IPS DF 6.9 (cell line): ENCODE measurements around the gene SPTBN1.

Experiments used
- DNase-seq: peaks from one replicate; pipeline ENCODE4 v3.0.0-alpha.2; 2013; ENCODE audit warnings: low read depth, low spot score
- H3K27ac ChIP-seq: one replicate; pipeline ENCODE4 v1.5.1; 2013; ENCODE audit warnings: low read length, control low read depth
- H3K27me3 ChIP-seq: 2 replicates; pipeline ENCODE4 v1.6.1; 2013; ENCODE audit warnings: mild to moderate bottlenecking, low read length; ENCODE audit not compliant: control insufficient read depth, insufficient read depth
- H3K36me3 ChIP-seq: 2 replicates; pipeline ENCODE4 v1.6.1; 2013; ENCODE audit warnings: low read length; ENCODE audit not compliant: control insufficient read depth, insufficient read depth
- H3K4me1 ChIP-seq: 2 replicates; pipeline ENCODE4 v1.6.1; 2013; ENCODE audit warnings: low read length; ENCODE audit not compliant: control insufficient read depth, insufficient read depth
- H3K4me3 ChIP-seq: 2 replicates; pipeline ENCODE4 v1.5.1; 2013; ENCODE audit warnings: mild to moderate bottlenecking, low read length
- H3K9me3 ChIP-seq: 2 replicates; pipeline ENCODE4 v1.6.1; 2013; ENCODE audit warnings: low read length, inconsistent platforms; ENCODE audit not compliant: control insufficient read depth, insufficient read depth
- WGBS: extraction: QIAGEN DNeasy Blood & Tissue Kit; methylation state at CpG from one replicate; pipeline ENCODE4 v1.1.7; 2013; ENCODE audit warnings: mixed read lengths, missing lambda C conversion rate; ENCODE audit not compliant: insufficient read length, insufficient coverage; 5-methylcytosine and 5-hydroxymethylcytosine counted together

Gene SPTBN1

DNA sequence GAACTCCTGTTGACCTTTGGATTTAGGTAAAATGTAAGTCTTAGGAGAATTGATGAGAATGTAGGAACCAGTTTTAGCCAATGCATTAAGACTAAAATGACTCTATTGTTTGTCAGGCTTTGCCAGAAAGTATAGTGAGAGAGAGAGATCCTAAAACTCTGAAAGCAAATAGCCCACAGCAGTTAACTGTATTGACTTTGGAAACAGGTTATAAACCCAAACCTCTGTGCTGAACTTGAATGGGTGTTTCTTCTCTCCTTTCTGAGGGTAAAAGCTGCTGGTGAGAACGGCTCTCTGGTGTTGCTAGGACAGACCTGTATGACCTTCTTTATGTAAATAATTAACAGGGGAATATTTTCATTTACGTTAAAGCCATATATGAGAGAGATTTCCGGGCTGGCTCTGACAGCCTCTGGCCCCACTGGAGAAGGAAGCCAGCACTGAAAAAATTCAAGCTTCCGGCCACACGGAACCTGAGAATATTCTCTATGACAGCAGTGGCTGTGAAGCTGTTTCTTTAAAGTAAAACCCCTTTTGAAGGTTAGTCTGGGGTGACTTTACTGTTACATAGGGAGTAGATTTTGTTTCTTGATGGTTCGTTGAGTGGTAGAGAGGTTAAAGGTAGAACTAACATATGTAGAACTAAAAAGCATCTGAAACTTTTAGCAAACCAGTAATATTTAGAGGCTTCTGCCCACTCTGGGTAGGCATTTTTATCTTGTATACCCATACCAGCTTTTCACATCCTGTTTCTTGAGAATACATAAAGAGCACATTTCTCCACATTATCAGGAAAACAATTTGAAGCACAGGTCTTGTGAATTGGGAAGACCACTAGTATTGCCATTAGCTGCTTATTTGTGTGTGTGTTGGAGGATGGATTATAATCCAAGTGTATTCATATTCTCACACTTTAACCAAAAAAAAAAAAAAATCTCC is 123.8 kb downstream of the SPTBN1 start:
- H3K27me3 ChIP-seq: no peaks in the 10 kb centered on the region
- no peaks in the 10 kb centered on the region for H3K9me3 ChIP-seq
- WGBS: 100% methylated on average over 1 of the region's 6 CpGs
- peaks cover 9% of the 10 kb centered on the region for H3K4me1 ChIP-seq
- H3K36me3 ChIP-seq: no peaks in the 10 kb centered on the region
- no peak for DNase-seq
- H3K27ac ChIP-seq: no peak overlapping the region
- no peak overlapping the region for H3K4me3 ChIP-seq

DNA sequence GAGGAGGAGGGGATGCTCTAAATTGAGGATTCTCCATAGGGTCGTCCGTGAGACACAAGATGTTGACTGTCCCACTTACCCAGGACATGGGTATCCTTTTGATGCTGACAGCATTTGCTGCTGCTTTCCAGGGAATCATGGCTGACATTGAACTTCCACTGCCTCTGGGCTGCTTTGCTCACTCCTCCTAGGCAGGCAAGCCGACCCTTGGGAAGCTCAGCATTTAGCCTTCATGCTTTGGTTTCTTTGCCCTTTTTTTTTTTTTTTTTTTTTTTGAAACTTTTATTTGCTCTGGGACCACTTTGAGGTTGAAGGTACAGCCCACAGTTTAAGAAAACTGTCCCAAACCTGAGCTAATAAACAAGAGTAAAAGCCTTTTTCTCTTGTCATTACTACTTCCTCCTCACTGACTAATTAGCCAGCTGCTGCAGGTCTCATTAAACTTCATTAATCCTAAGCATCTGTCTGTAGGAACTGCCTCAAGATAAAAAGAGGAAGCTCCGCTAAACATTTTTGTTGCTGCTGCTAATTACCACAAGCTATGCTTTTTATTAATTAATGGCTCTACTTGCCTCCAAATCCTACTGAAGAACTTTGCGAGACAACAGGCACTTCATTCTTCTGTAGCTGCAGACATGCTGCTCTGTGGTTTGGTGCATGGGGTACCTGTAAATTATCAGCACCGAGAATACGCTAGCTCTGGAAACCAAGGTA is 125.4 kb downstream of the SPTBN1 start:
- Histone ChIP-seq H3K4me1 (peaks cover 6% of the 10 kb centered on the region), H3K36me3 (no peaks in the 10 kb centered on the region), H3K4me3 (no peak overlapping the region), H3K27me3 (no peaks in the 10 kb centered on the region), H3K9me3 (no peaks in the 10 kb centered on the region), H3K27ac (no peak overlapping the region)
- WGBS: no CpG with 5 or more reads among the region's 7 CpGs
- no peak for DNase-seq

DNA sequence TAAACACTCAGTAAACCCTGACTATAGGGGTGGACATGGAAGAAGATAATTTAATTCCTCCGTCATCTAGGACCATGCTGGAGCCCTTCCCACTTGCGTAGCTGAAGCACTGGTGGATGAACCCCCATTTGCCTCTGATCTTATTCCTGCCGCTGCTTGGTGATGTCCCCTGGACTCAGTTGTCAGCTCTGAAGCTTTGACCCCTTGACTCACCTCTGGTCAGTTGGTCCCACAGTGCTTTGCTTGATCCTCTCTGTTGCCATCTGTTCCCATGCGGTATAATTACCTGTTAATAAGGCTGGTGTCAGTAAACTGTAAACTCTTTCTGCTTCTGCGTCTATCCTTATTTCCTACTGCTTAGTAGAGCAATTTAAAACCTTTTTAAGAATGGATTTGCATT is 126.9 kb downstream of the SPTBN1 start:
- Histone ChIP-seq H3K4me3 (no peak overlapping the region), H3K27me3 (no peaks in the 10 kb centered on the region), H3K36me3 (0 out of 2 replicates have a peak, but pooled peaks cover 2% of the 10 kb centered on the region), H3K4me1 (peaks cover 7% of the 10 kb centered on the region), H3K9me3 (no peaks in the 10 kb centered on the region), H3K27ac (no peak overlapping the region)
- DNase-seq: no peak
- WGBS: no CpG with 5 or more reads among the region's 5 CpGs

DNA sequence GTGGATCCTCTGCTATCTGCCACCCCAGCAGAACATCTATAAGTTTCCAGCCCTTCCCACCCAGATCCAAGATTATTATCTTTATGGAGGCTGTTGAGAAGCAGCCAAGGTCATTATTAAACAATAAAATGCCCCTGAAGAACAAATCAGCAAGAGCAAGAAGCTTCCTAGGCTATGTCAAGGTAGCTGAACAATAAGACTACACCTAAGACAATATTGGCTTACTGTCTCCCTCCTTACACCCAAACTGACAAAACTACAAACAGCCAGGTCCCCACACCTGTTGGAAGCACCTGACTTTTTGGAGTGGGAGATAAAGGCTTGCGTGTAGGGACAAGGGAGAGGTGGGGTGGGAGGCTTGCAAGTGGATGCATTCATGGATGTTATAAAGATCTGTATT is 128.5 kb downstream of the SPTBN1 start:
- 0 out of 2 replicates have a peak, but pooled peaks cover 2% of the 10 kb centered on the region for H3K36me3 ChIP-seq
- H3K4me1 ChIP-seq: peaks cover 12% of the 10 kb centered on the region
- H3K27ac ChIP-seq: no peak overlapping the region

DNA sequence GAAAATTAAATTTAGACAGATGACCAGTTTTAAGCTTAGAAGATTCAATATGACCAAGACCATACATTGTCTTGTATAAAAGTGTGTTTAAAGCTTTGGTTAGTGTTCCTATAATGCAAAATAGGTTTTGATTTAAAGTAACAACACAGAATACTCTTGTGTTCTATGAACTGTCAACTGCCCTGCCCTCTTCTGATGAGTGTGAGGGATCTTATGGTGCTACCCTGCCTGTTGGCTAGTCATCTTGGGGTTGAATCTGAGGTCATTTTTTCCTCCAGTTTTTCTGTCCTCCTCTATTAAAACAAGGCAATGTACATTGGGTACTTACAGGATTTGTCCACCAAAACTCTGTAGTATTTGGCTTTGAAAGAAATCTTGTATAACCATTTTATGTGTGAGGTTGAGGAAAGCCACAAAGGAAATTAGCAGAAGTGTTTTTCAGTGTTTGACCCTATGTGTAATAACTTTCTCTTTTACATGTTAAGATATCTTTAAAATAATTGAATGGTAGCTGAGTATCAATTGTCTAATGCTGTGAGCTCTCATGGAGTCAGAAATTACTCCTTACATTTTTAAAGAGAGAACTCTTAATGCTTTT is 129.1 kb downstream of the SPTBN1 start:
- Histone ChIP-seq H3K4me3 (no peak overlapping the region), H3K36me3 (0 out of 2 replicates have a peak, but pooled peaks cover 2% of the 10 kb centered on the region), H3K4me1 (peaks cover 12% of the 10 kb centered on the region), H3K9me3 (no peaks in the 10 kb centered on the region), H3K27me3 (no peaks in the 10 kb centered on the region), H3K27ac (no peak overlapping the region)
- DNase-seq: no peak

More for the DNA sequence above, 128.5 kb downstream of the SPTBN1 start:
- Histone ChIP-seq H3K4me3 (no peak overlapping the region), H3K27me3 (no peaks in the 10 kb centered on the region), H3K9me3 (no peaks in the 10 kb centered on the region)
- WGBS: no CpG with 5 or more reads among the region's 1 CpG
- DNase-seq: no peak

DNA sequence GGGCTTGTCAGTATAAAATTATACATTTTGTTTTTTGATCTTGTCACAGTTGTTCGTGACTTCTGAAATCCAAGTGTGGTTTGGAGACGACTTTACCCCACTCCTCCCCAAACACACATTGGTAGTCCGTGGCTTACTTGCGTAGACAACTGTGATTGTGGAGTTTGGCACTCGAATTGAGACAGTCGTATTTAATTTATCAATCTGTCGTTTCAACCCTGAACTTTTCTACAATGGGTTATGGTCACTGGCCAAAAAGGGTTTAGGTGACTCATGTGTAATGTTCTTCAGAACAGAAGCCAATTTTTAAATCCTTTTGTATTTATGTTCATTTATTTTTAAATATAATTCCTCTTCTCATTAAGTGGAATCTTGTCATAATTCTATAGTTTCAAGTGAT is 129.9 kb downstream of the SPTBN1 start:
- no CpG with 5 or more reads among the region's 7 CpGs for WGBS
- peaks cover 12% of the 10 kb centered on the region for H3K4me1 ChIP-seq
- no peak overlapping the region for H3K27ac ChIP-seq
- no peak for DNase-seq
- H3K4me3 ChIP-seq: no peak overlapping the region
- H3K9me3 ChIP-seq: no peaks in the 10 kb centered on the region
- 0 out of 2 replicates have a peak, but pooled peaks cover 2% of the 10 kb centered on the region for H3K36me3 ChIP-seq
- no peaks in the 10 kb centered on the region for H3K27me3 ChIP-seq

DNA sequence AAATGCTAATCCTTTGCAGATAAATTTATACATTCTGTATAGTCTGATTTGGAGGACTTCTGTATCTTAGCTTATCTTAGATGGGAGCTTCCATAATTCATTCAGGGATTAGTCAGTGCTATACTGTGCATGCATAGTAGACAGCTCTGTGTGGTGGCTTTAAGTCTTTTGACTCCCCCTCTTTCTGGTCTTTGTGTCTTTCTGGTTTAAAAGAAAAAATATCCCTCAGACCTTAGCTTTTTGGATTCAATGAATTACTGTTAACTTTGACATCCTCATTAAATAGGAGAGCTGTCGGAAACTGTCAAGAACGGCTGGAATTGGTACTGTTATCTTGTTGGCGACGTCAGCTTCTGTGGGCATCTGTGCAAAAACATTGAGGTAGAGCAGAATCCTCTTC is 130.4 kb downstream of the SPTBN1 start:
- no peak for DNase-seq
- H3K9me3 ChIP-seq: no peaks in the 10 kb centered on the region
- H3K4me3 ChIP-seq: no peak overlapping the region
- no peaks in the 10 kb centered on the region for H3K27me3 ChIP-seq
- no CpG with 5 or more reads among the region's 4 CpGs for WGBS
- H3K36me3 ChIP-seq: 0 out of 2 replicates have a peak, but pooled peaks cover 2% of the 10 kb centered on the region
- no peak overlapping the region for H3K27ac ChIP-seq
- H3K4me1 ChIP-seq: peaks cover 12% of the 10 kb centered on the region

DNA sequence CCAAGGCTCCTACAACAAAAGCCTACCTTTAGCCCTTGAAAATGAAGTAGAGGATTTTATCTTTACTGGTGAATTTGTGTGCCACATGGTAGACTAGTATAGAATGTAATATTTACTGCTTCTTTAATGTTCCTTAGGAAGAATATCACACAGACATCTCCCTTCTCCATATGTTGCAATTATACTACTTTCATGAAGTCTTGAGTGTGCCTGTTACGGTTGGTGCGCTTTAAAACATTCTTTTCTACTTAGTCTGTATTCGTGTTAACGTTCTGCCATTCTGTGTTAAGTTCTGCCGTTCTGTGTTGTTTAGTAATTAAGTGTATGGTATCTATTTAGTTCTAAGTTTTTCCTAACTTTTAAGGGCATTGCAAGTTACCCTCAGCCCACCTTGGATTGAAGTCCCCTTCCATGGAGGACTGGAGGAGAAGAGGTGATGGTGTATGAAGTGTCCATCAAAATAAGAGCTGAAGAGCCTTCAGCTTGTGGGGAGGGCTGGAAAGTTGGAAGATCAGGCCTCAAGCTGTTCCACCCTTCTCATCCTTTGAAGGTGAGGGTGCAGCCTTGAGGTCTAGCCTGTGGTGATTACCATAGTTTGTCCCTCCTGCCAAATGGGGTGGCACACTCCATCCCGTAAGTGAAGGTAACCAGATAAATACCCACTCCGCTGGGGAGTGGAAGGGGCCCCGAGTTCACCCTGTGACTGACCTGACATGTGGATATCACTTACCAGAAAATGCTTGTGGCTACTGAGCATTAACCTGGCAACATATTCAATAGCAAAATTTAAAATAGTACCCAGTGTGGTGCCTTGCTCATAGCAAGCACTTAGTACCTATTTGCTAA is 131.3 kb downstream of the SPTBN1 start:
- WGBS: no CpG with 5 or more reads among the region's 8 CpGs
- DNase-seq: no peak
- H3K27me3 ChIP-seq: no peaks in the 10 kb centered on the region
- H3K27ac ChIP-seq: no peak overlapping the region
- H3K4me3 ChIP-seq: no peak overlapping the region
- no peaks in the 10 kb centered on the region for H3K9me3 ChIP-seq
- H3K4me1 ChIP-seq: peaks cover 12% of the 10 kb centered on the region
- H3K36me3 ChIP-seq: 0 out of 2 replicates have a peak, but pooled peaks cover 2% of the 10 kb centered on the region

DNA sequence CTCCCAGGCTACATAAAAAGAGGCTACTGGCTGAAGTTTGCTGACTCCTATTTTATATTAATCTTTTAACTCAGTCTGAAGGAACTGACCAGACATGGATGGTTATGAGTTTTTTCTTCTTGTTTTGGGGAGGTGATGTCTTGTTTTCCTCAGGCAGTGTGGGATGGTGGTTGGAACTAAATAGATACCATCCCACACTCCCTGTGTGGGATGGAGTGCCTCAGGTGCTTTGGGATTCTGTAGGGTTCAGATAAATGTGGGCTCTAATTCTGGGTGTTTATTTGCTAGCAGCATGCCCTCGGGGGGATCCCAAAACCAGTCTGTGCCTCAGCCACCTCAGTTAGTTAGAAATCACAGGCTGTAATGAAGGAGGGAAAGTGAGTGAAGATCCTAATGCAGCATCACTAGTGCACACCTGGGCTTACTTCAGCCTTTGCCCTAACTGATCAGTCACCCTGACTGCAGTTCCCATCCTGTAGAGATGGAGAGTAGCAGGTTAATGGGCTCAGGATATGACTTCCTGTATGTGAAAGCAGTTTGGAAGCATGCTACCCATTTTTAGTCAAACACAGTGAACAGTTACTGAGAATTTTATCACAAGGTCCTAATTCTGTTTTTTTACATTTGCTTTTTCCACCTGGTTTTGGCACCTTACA is 132.2 kb downstream of the SPTBN1 start:
- Histone ChIP-seq H3K27me3 (no peaks in the 10 kb centered on the region), H3K9me3 (no peaks in the 10 kb centered on the region), H3K27ac (no peak overlapping the region), H3K4me1 (peaks cover 9% of the 10 kb centered on the region), H3K4me3 (no peak overlapping the region), H3K36me3 (0 out of 2 replicates have a peak, but pooled peaks cover 2% of the 10 kb centered on the region)
- DNase-seq: no peak
- no CpG with 5 or more reads among the region's 1 CpG for WGBS
